Smooth muscle cell of the pulmonary artery (primary cell): ENCODE results near the gene ATPAF2. TPM values are rescaled to one million over a fixed set of nuclear protein-coding genes. Genes with fewer than 3 reads are reported as not detected.

ENCODE experiments used
- total RNA-seq: library from RNA; depleted of rRNA; stranded (reverse); fragments of >200 nt; gene quantifications from 2 replicates; pipeline ENCODE4 v1.2.3, GENCODE V29; 2014

The ATPAF2 gene
- total RNA-seq, result 13.0 and 18.5 TPM in 2 replicates

DNA sequence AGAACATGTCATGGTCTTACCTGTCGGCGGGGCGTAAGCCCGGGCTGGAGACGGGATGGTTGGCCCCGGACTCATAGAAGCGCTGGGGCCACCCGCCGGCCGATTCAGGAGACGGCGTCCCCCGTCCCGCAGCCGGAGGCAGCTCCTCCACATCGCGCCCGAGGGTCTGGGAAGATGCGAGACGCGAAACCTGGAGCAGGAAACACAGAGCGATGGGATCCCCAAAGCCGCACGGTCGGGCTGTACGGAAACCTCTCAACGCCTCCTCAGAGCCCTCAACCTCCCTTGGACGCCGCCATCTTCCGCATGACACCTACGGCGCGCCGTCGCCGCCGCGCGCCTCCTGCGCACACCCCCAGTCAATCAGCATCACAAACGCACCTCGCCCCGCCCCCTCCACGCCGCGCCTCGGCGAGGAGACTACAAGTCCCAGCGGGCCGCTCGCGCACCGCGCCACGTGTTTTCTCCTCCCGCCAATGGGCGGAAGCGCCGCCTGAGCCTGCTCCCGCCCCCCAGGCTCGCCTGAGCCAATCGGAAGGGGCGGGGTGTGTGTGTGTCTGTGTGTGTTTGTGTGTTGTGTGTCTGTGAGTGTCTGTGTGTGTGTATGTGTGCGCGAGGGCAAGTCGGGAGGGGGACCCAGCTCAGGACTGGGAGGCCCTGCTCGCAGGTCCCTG, at the start of gene ATPAF2, which contains the start of gene GID4:
TSS of gene ATPAF2 (minus strand) at position 308 of the 674 bp plus-strand sequence. CDS start at position 153, 155 bp downstream.
TSS of gene GID4 (plus strand) at position 548 of the 674 bp plus-strand sequence. CDS start at position 605, 57 bp downstream.

DNA sequence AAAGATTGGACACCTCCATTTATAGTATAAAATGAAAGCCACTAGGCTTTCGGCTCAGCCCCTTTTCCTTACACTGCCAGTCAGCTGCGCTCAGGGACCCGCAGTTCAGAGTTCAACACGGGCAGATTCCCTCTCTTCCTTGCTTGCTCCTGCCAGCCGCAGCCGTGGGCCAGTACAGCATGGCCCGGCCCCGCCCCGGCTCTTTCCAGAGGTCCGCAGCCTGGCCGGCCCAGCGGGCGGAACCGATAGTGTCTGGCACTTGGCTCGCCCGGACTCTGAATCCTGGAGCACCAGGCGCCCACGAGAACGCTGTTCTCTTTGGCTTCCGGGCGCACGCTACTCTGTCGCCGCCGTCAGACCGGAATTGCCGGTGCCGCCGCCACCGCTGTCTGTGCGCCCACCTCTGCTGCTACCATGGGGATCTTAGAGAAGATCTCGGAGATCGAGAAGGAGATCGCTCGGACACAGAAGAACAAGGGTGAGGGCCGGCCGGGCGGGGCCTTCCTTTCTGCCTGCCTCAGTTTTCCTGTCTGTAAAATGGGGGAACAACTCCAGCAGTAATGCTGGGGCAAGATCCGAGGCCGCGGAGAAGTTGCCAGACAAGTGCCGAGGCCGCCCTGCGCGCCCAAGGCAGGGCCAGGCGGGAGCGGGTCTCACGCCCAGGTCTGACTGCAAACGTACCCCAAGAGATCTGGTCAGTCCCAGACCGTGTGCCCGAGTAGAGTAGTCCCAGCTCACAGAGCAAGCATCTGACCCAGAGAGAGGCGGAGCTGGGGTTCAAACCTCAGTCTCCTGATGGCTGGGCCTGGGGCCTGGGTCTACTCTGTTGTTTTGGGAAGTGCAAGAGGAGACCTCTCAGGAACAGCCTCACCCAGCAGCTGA, 48.9 kb upstream of the ATPAF2 start, which contains the start of gene DRG2:
TSS of gene DRG2 (plus strand) at position 339 of the 882 bp plus-strand sequence. CDS start at position 415, 76 bp downstream.

DNA sequence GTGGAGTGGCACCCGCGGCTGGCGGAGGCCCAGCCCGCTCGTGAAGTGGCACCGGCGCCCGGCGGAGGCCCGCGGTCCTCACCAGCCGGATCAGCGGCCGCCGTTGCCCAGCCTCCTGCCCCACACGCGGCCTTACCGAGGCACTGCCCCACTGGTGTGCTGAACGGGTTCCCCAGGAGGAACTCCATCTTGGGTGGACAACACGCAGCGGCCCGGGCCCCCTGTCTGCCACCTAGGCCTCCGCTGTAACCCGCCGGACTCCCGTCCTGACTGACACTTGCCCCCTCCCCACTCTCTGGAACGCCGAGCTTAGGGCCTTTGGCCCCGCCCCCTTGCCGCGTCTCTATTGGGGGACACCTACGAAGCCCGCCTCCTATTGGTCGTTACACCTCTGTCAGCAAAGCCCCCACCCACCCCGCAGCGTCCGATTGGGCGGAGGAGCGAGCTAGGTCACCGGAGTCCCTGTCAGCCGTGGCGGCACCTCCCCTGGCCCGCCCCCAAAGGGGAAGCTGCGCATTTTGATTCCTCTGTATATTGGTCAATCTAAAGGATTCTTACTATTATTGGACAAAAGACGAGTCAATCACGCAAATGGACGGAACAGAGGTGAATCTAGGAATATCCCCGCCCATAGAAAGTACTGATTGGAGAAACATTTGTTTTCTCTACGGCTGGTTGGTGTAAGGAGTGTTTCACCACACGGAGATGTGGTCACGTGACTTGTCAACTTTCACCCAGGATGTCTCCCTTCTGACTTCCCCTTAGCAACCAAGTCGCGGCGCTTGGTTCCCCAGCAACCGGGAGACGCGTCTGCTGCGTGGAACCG, 66.6 kb downstream of the ATPAF2 start, which contains the start of the genes DRC3 and TOM1L2:
TSS of gene DRC3 (plus strand) at position 737 of the 826 bp plus-strand sequence. CDS start 4,737 bp downstream, outside the sequence.
TSS of gene TOM1L2 (minus strand) at position 275 of the 826 bp plus-strand sequence. CDS start at position 188, 87 bp downstream.

Other genes starting within 250 kb of the ATPAF2 start
- 45.9 and 90.1 TPM in 2 replicates for gene SREBF1, start 202.2 kb downstream of the ATPAF2 start, total RNA-seq
- gene TOM1L2, start 66.8 kb downstream of the ATPAF2 start, total RNA-seq, result 42.6 and 45.9 TPM in 2 replicates
- 1.2 and 1.8 TPM in 2 replicates for gene DRC3, start 66.3 kb downstream of the ATPAF2 start, total RNA-seq
- gene GID4, start 240 bp upstream of the ATPAF2 start, total RNA-seq, result 14.3 and 14.6 TPM in 2 replicates
- gene DRG2, start 48.8 kb upstream of the ATPAF2 start, total RNA-seq, result 35.4 and 38.3 TPM in 2 replicates
- gene MYO15A, start 69.6 kb upstream of the ATPAF2 start, total RNA-seq, result 1.4 and 1.9 TPM in 2 replicates
- 172 and 177 TPM in 2 replicates for gene ALKBH5, start 144.7 kb upstream of the ATPAF2 start, total RNA-seq
- 41.2 and 49.5 TPM in 2 replicates for gene LLGL1, start 186.5 kb upstream of the ATPAF2 start, total RNA-seq
- gene FLII, start 219.6 kb upstream of the ATPAF2 start, total RNA-seq, result 293 and 417 TPM in 2 replicates
- 22.6 and 24.4 TPM in 2 replicates for gene MIEF2, start 221.5 kb upstream of the ATPAF2 start, total RNA-seq